GM21381 (cell line): Measurements from ENCODE around the gene CAMKK1.
"Not testable (repeated sequence)": the region's sequence is repeated elsewhere in the genome, so short reads cannot be mapped to it uniquely, and the experiment has no call there.

Experiments
- ATAC-seq: cut with Tn5 transposase; IDR thresholded peaks from one replicate; pipeline ENCODE4 v1.9.1; 2021; ENCODE audit warnings: mild to moderate bottlenecking, moderate library complexity; ENCODE audit not compliant: unreplicated experiment

Gene CAMKK1

DNA sequence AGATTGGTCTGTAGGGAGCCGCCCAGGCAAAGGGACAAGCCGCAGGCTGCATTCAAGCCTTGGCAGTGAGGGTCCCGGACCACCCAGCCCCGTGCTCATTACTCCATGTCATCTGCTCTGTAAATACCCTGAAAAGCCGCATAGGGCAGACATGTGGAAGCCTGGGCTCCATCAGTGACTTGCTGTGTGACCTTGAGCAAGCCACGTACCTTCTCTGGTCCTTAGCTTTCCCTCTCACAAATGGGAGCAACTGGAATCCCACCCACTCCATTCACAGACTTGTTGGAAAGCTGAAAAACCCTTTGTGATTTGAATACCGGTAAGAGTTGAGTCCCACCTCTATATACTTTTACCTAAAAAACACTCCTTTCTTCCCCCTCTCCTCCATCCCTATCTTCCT lies 11.9 kb downstream of the CAMKK1 start:
- ATAC-seq = no peak

DNA sequence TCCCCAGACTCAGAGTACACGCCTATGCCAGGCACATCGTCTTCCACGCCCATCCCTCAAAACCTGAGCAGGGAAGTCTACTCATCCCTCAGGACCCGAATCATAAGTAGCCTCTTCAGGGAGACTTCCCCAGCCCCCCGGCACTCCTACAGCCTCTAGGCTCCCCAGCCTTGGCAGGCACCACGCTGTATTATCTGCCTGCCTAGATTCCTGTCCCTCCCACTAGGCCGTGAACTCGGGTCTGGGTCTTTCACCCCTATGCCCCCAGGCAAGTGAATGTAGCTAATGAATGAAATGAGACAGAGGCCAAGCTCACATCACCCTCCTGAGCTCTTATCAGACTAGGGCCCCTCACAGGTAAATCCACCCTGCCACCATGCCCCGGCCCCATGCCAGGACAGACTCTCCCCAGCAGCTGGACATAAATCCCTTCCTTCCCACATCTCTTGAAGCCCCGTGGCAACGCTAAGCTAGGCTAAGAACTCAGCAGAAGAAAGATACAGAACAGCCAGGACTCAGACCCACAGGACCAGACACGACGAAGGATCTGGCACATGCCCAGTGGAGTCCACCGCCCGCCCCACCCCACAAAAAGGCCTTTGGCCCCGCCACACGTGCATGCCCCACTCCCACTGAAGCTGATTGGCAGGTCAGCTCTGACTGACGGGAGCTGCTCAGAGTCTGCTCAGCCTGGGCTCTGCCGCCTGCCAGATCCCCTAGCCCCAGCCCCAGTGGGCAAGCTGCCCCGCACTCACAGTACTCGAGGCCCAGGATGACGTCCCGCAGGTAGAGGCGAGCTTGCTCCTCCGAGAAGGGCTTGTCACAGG lies 13.0 kb downstream of the CAMKK1 start:
- no peak for ATAC-seq

DNA sequence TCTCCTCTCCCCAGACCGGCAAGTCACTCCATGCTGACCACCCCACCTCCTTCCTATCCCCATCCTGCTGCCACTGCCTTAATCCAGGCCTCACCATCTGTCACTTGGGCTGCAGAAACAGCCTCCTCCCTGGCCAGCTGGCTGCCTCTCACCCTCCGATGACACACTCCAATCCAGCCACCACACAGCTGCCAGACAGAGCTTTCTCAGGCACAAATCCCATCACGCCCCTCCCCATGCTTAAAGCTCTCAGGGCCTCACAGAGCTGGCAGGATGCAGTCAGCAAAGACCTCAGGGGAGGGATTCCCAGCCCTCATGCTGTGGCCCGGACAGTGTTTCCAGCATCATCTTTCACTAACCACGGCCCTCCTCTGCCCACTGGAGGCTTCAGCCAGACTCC lies 13.7 kb downstream of the CAMKK1 start:
- ATAC-seq = no peak

DNA sequence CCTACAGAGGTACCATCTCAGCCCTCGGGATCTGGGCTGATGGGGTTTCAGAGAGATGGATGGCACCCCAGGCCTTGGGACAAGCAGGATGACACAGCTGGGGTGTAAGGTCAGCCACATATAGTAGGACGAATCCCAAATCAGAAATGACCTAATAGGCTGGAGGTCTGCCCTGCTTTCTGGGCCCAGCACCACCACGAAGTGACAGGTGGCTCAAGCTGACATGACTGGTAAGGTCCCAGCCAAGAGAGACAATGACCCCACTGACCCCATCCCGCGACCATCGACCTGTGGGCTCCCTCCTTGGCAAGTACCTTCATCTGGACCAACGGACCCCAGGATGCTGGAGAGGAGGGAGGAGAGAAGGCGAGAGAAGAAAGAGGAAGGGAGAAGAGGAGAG lies 15.6 kb downstream of the CAMKK1 start:
- ATAC-seq = no peak

DNA sequence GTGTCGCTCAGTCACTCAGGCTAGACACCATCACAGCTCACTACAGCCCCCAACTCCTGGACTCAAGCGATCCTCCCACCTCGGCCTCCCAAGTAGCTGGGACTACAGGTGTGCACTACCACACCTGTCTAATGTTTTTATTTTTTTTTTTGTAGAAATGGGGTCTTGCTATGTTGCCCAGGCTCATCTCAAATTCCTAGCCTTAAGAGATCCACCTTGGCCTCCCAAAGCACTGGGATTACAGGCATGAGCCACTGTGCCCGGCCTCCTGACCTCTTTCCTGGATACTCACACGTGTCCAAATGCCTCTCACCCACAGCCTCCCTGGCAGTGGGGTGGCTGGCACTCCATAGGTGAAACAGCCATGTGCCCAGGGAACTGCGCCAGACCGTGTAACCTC lies 17.5 kb downstream of the CAMKK1 start:
- no peak for ATAC-seq

DNA sequence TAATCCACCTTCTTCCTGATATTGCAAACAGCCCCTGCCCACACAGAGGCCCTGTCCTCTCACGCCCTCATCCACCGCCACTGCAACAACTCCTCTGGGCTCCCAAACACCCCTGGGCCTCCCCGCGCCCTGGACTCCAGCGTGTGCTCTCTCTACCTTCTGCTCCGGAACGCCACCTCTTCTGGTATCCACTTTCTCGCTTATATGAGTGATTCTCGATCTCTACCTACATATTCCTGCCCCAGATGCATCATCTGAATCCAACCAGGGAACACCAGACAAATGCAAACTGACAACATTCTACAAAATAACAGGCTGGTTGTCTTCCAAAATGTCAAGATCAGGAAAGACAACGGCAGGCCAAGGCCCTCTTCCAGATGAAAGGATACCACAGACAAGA lies 19.0 kb downstream of the CAMKK1 start:
- no peak for ATAC-seq

DNA sequence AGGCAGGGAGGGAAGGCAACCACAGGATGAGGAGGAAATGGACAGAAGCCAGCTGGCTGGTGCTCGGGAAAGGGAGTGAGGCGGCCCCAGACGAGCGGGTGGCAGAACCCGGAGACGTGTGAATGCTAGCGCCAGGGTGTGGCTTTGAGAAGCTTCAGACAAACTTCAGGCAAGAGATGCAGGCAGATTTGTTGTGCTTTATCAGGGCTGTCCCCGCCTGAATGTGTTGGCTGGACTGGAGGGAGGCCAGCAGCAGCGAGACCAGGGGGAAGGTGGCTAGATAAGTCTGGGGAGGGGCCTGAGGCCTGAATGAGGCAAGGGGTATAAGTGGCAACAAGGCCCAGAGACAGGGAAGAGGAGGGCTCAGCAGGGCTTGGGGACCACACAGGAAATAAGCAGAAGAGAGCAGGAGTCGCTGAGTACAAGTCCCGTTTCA lies 22.0 kb downstream of the CAMKK1 start:
- no peak for ATAC-seq

DNA sequence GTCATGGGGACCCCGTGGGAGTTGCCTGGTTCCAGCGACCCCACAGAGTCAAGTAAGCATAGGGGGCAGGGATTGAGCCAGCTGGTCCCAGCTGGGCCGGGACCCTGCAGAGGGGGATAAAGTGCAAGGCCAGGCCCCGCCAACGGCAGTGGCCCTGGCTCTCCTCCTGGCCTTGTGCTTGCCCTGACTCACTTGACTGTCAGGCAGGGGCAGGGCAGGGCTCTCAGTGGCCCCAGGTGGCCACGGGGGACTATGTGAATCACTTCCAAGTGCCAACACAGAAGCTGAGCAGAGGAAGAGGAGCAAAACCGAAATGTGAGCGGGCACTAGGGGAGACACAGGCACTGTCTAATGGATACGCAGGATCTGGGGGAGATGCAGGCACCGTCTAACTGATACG lies 25.2 kb downstream of the CAMKK1 start:
- ATAC-seq = no peak

DNA sequence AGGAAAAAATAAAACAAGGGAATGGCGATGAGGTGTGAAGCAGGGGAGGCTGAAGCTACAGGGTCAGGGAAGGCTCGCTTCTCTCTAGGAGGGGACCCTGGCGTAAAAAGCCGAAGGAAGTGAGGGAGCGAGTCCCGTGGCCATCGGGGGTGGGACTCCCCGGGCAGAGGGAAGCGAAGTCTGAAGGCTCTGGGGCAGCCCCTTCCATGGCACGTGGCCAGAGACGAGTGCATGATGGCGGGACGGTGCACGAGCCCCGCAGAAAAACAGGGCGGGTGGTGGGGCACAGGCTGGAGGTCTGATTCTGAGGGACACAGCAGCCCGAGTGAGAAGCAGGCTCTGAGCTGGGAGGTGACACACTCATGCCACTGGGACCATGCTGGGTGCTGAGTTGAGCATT lies 25.7 kb downstream of the CAMKK1 start:
- ATAC-seq = no peak

DNA sequence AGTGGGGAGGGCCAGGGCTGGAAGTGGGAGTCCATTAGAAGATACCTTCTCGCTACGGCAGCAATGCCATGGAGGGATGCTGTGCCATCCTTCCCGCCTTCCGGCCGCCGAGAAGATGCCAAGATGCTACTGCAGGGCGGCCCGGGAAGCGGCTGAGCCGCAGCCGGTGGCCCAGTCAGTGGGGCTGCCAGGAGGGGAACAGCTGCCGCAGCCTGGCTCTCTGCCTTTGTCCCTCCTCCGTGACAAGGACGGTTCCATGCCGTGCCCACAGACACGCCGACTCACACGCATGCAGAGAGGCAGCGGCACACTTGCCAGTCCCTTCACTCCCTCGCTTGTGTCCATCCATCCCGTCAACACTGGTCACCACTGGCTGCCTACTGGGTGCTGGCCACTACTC lies 26.6 kb downstream of the CAMKK1 start:
- no peak for ATAC-seq

DNA sequence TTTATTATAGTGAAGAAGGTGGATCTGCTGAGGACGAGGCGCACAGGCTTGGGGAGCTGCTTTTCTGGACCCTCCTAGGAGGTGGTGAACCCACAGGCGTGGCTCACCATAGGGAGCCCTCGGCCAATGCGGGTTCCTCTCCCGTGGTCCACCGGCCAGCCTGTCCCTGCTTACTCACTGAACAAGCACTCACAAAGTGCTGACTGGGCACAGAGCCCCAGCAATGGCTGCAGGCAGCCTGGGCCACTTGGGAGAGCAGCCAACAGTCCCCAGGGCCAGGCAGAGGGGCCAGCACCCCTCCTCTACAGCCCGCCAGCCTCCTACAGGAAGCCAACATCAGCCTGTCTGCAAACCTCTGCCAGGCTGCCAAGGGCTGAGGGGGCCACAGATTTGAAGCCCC lies 27.7 kb downstream of the CAMKK1 start:
- ATAC-seq = no peak

DNA sequence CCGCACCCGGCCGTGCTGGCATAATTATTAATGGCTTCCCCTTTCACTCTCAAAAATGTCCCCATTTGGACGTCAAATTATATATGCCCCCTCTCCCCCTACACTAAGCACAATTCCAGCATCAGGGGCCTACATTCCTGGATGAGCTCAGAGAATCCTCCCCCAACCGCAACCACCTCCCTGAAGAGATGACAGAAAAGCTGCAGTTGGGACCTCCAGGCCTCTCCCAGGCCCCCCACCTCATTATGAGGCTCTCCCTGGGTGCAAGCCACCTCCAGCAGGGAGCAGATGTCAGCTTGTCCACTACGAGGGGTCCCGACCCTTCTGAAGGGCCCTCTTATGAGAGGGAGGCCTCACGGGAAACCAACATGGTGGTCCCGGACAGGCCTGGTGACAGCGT lies 28.3 kb downstream of the CAMKK1 start:
- ATAC-seq = no peak

DNA sequence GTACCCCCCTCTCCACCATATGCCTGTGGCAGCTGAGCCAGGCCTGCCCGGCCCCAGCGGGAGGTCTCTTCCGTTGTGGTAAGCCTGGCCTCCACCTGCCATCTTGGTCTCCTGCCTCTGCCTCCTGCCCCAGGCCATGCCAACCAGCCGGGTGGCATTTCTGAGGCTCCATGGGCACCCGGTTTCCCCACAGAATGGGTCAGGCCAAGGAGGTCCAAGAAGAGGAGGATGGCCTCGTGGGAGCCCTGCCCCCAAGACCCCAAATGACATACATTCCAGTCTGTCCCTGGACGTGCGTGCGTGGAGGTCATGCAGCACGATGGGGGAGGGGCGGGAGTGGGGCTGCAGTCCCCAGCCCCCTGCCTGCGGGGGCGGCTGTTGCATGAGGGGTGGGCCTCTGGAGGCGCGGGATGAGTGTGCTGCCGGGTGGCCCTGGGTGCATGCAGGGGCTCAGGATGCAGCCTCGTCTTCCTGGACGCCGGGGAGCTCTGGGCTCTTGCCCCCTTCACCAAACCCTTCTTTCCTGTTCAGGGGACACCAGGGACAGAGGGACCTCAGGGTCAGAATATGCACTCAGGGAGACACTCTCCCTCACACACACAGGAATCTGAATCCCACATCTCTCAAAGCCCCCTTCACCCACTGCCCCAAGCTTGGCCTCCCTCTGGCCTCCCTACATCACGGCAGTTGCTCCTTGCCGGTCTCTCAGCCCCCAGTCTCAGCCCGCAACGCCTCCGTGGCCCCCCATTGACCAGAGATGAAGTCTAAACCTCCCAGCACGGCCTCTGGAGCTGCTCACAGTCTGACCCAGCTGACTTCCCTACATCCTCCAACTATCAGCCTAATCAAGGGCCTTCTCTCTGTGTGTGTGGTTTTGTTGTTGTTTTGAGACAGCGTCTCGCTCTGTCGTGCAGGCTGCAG lies 30.8 kb downstream of the CAMKK1 start:
- ATAC-seq = no peak

DNA sequence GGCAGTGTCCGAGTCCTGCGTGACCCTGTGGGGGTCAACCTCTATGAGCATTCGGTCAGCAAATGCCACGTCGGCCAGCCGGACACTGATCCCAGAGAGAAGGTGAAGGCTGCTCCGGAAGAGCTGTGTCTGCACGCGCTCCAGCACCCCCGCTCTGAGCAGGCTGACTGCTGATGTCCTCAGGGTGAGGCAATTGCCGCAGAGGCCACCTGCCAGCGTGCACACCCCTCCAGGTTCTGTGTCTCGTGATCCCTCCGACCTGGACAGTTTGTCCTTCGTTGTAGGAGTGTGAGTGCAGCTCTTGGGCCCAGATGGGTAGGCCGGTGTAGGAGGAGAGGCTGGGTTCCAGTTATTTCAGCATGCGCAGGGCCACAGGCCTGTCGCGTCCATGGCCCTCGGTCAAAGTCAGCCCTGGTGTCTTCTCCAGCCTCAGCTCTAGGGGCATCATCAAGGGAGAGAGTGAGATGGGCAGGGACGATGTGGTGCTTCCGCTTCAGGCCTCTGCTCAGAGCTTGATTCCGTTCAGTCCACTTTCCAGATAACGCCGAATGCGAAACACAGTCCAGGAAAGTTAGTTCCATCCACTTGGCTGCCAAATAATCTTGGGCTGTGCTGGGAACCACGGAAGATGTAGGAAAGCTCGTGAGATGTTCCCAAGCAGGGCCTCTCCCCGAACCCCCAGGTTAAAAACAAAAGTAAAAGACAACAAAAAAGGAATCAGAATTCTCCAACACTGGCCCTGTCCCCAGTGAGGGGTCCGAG lies 31.7 kb downstream of the CAMKK1 start:
- no peak for ATAC-seq

DNA sequence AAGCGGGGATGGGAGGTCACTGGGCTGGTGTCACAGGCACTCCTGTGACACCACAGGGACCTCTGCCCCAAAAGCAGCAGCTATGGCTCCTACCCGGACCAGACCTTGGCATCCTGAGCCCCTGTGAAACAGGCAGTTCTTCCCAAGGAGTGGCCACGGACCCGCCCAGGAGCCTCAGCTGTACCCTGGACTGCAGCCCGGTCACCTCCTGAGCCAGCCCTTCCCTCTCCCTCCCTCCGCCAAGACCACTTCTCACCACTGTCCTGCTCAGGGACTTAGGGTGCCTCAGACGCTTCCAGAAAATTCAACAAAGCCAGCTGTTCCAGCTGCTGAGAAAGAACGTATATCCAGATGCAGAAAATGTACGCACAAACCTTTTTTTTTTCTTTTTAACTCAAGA lies 32.9 kb downstream of the CAMKK1 start:
- ATAC-seq = no peak

DNA sequence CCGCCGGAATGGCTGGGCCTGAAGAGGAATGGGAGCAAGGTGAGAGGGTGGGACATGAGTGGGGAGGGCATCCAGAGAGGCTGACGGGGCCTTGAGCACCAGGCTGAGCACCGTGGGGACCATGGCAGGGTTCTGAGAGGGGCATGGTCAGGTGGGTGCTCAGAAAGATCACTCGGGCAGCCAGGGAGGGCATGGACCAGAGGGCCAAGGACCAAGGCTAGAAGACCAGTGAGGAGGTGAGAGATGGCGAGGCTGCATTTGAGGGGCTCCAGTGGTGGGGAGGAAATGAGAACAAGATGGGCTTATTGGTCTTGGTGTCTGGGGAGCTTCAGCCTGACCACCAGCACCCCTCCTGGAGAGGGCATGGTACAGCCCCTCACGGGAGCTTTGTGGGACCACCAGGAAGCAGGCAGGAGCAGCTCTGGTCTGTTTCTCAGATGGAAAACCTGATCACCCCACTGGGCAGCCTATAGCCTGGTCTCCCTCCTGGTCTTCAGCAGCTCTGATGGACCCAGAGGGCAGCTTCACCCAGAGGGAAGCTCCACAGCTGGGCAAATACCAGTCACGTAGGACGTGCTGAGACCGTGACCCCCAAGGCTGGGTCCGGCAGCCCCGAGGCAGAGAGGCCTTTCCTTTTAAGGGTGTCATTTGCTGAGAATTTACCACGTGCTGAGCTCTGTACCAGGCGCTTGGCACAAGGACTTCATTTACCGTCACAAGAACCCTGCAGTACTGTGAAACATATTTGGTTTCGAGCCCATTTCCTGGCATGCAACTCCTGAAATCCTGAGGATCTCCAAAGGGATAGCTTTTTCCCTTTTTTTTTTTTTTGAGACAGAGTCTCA lies 35.4 kb downstream of the CAMKK1 start:
- no peak for ATAC-seq

DNA sequence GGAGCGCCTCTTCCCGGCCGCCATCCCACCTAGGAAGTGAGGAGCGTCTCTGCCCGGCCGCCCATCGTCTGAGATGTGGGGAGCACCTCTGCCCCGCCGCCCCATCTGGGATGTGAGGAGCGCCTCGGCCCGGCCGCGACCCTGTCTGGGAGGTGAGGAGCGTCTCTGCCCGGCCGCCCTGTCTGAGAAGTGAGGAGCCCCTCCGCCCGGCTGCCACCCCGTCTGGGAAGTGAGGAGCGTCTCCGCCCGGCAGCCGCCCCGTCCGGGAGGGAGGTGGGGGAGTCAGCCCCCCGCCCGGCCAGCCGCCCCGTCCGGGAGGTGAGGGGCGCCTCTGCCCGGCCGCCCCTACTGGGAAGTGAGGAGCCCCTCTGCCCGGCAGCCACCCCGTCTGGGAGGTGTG lies 38.6 kb downstream of the CAMKK1 start:
- ATAC-seq = not testable (repeated sequence)

DNA sequence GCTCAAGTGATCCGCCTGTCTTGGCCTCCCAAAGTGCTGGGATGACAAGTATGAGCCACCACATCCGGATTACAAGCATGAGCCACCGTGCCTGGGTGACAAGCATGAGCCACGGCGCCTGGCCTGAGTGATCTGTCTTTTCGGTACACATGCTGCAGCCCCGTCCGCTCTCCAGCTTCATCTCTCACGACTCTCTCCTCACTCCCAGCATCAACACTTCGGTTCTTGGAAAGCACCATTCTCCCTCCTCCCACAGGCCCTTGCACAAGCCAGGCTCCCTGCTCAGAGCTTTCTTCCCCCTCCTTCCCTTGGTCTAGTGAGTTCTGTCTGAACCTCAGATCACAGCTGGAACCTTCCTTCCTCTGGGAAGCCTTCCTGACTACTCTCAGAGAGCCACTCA lies 40.3 kb downstream of the CAMKK1 start:
- no peak for ATAC-seq

DNA sequence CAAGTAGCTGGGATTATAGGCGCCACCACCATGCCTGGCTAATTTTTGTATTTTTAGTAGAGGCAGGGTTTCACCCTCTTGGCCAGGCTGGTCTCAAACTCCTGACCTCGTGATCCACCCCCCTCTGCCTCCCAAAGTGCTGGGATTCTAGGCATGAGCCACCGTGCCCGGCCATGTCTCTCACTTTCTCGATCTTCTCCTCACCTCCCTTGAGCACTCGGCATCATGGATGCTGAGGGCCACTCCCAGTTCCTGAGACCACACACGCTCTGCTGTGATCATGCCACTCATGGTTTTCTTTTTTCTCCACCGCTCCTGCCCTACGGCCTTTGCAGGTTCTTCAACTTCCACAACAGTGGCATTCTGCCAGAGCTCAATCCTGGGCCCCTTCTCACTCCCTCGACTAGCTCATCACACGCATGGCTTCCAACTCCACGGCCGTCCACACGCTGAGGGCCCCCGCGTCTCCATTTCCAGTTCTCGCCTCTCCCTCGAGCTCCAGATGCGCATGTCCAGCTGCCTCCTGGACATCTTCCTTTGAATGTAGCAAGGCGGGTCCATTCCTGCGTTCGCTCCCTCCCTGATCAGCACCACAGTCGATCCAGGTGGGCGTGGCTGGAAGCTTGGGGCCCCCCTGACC lies 41.3 kb downstream of the CAMKK1 start:
- ATAC-seq = no peak
